Measurements from ENCODE around the gene TMEM43. TPM values are rescaled to one million over a fixed set of nuclear protein-coding genes. Genes with fewer than 3 reads are reported as not detected.

Gene TMEM43
- total and polyA plus RNA-seq, 2 of the 8 experiments (the other 6 are each of a cell fraction or from before 2014, with no cell fraction given), result 27.0 to 33.7 TPM

GRCh38 chr3:14174483-14174882 lies 49.6 kb downstream of the TMEM43 start:
- H3K36me3 ChIP-seq (ENCODE audit: control insufficient read depth in 2 of 4, insufficient read depth in 4 of 4, low read length in 3 of 4), result peaks cover 8 to 29% (median 24%) of the 10 kb centered on the region in 4 experiments; a peak in 7 of 8 replicates
- no peaks in the 10 kb centered on the region; a peak in 1 of 7 replicates for H3K27me3 ChIP-seq (replicated peaks in 1 of 4; ENCODE audit: control insufficient read depth in 3 of 4, extremely low read depth in 1 of 4, insufficient read depth in 3 of 4, low read length in 3 of 4)
- H3K4me3 ChIP-seq (ENCODE audit: extremely low read depth in 1 of 4, insufficient read depth in 2 of 4, low read depth in 3 of 4, low read length in 4 of 4), result no peak overlapping the region
- H4K91ac ChIP-seq (replicated peaks; ENCODE audit: insufficient read length, low read length), result no peak overlapping the region
- no peak overlapping the region for H2BK15ac ChIP-seq (ENCODE audit: low read length)
- no peak overlapping the region for H2BK20ac ChIP-seq (ENCODE audit: low read length)
- H3K14ac ChIP-seq (ENCODE audit: insufficient read length), result no peak overlapping the region
- H2BK120ac ChIP-seq (replicated peaks; ENCODE audit: low read depth, low read length), result no peak overlapping the region
- no peak overlapping the region for H3K4ac ChIP-seq (replicated peaks; ENCODE audit: insufficient read length, low read depth, low read length)
- peaks cover 0 to 39% of the 10 kb centered on the region in 2 experiments; a peak in 3 of 4 replicates for H3K79me2 ChIP-seq (ENCODE audit: control insufficient read depth in 1 of 2, insufficient read depth in 2 of 2, low read length in 2 of 2)
- H4K8ac ChIP-seq (ENCODE audit: extremely low read depth, insufficient read depth, low read length), result no peak overlapping the region
- no peaks in the 10 kb centered on the region for H3K9me3 ChIP-seq (ENCODE audit: insufficient read depth in 2 of 2, low read depth in 1 of 2, low read length in 1 of 2)
- no peak overlapping the region for H3K56ac ChIP-seq (replicated peaks; ENCODE audit: insufficient read length, low read depth, low read length)
- no peak overlapping the region for H4K5ac ChIP-seq (ENCODE audit: insufficient read length, low read depth, low read length)
- H2AK5ac ChIP-seq (ENCODE audit: low read depth, low read length), result no peak overlapping the region
- H3K4me1 ChIP-seq (replicated peaks in 1 of 4; ENCODE audit: control insufficient read depth in 3 of 4, insufficient read depth in 4 of 4, low read length in 3 of 4), result peaks cover 0 to 2% (median under 1%) of the 10 kb centered on the region in 4 experiments; a peak in 2 of 7 replicates
- no peak overlapping the region for H3K18ac ChIP-seq (ENCODE audit: extremely low read depth, low read length)
- no peak overlapping the region for H2AFZ ChIP-seq (ENCODE audit: low read length)
- WGBS, 2 experiments (ENCODE audit: extremely low coverage in 1 of 2, insufficient coverage in 1 of 2, insufficient read length in 1 of 2, insufficient replicate concordance in 2 of 2, low coverage in 1 of 2, low lambda C conversion rate in 2 of 2, missing lambda C conversion rate in 1 of 2), result 82% methylated on average over 2 of the region's 2 CpGs; no CpG with 5 or more reads in 1 of the 2 experiments
- no peak overlapping the region for H2BK5ac ChIP-seq (ENCODE audit: low read depth, low read length)
- H3K79me1 ChIP-seq (ENCODE audit: low read depth, low read length), result peaks cover 4% of the 10 kb centered on the region; the same call in 1 of the 2 replicates
- no peak overlapping the region for H3K9ac ChIP-seq (replicated peaks in 1 of 4; ENCODE audit: extremely low read depth in 1 of 4, low read depth in 3 of 4, low read length in 3 of 4)
- H3K23me2 ChIP-seq (ENCODE audit: low read depth, low read length), result peaks cover 6% of the 10 kb centered on the region
- CTCF ChIA-PET (ENCODE audit: partially characterized antibody), result interaction anchor here (1.2 to 1.8 kb wide), 2 partner anchors 29 to 278 kb away, joined by 3 to 5 read pairs; no protein-coding TSS in a partner anchor
- POLR2A ChIA-PET (ENCODE audit: partially characterized antibody), result interaction anchor here (1.1 to 1.2 kb wide), 2 partner anchors 10 to 22 kb away, joined by 3 read pairs; no protein-coding TSS in a partner anchor
- no peak overlapping the region for H3K23ac ChIP-seq (ENCODE audit: insufficient read length)
- peaks cover 0 to 1% of the 10 kb centered on the region in 2 experiments for H4K20me1 ChIP-seq (replicated peaks in 1 of 2; ENCODE audit: control insufficient read depth in 1 of 2, insufficient read depth in 2 of 2, low read length in 2 of 2)
- H2BK12ac ChIP-seq (ENCODE audit: low read depth, low read length), result no peak overlapping the region
- no peak for DNase-seq (ENCODE audit: low read depth in 1 of 2, low spot score in 2 of 2)
- H3K4me2 ChIP-seq (ENCODE audit: insufficient read depth in 1 of 2, low read depth in 2 of 2, low read length in 2 of 2), result no peak overlapping the region
- FAIRE-seq, result no peak
- no peak overlapping the region for H3K27ac ChIP-seq (ENCODE audit: low read depth, low read length)
- TF ChIP-seq BCL11A (IDR thresholded peaks at IDR 0.05; ENCODE audit: low read depth in 2 of 2, low read length in 2 of 2) (no peak), SP1 (IDR thresholded peaks at IDR 0.05; ENCODE audit: low read depth, low read length) (no peak), SIX5 (IDR thresholded peaks at IDR 0.05; ENCODE audit: low read depth, low read length) (no peak), TBP (IDR thresholded peaks at IDR 0.05; ENCODE audit: low read depth, low read length) (no peak), SIRT6 (IDR thresholded peaks at IDR 0.05; ENCODE audit: low read length) (no peak), NRF1 (IDR thresholded peaks at IDR 0.05; ENCODE audit: low read depth, low read length) (no peak), CTBP2 (IDR thresholded peaks at IDR 0.05; ENCODE audit: borderline replicate concordance, insufficient read depth, insufficient read length, low read length) (no peak), SUZ12 (IDR thresholded peaks at IDR 0.05; ENCODE audit: low read length) (no peak), GABPA (IDR thresholded peaks at IDR 0.05; ENCODE audit: borderline replicate concordance, insufficient read depth, low read length) (no peak), TAF7 (optimal IDR thresholded peaks at IDR 0.05; ENCODE audit: borderline replicate concordance, low read depth, low read length) (no peak), RNF2 (IDR thresholded peaks at IDR 0.05; ENCODE audit: borderline replicate concordance, low read depth, low read length, missing control alignments, poor library complexity, severe bottlenecking) (no peak), USF2 (IDR thresholded peaks at IDR 0.05; ENCODE audit: low read length) (no peak), CBX5 (IDR thresholded peaks at IDR 0.05; ENCODE audit: low read depth, low read length) (no peak)
